OCI-LY1 (cell line): ENCODE results near the gene RRAS.
"Not testable (repeated sequence)": the region's sequence is repeated elsewhere in the genome, so short reads cannot be mapped to it uniquely, and the experiment has no call there.

Experiments used
- EZH2 ChIP-seq: fragments of 200-600 bp; sonication (generic), shearing (Covaris generic); IDR thresholded peaks from 2 replicates; pipeline ENCODE4 v1.8.0; 2017; ENCODE audit warnings: borderline replicate concordance, mixed run types, mild to moderate bottlenecking, antibody characterized with exemption, low read length, moderate library complexity, mixed read lengths
- TF ChIP-seq, protein P1 (sequence below): fragments of 200-600 bp; sonication (generic), shearing (Covaris generic); IDR thresholded peaks from 2 replicates; pipeline ENCODE4 v1.5.1; 2017; ENCODE audit warnings: mild to moderate bottlenecking, antibody characterized with exemption, low read length, moderate library complexity, mixed read lengths

DNA sequence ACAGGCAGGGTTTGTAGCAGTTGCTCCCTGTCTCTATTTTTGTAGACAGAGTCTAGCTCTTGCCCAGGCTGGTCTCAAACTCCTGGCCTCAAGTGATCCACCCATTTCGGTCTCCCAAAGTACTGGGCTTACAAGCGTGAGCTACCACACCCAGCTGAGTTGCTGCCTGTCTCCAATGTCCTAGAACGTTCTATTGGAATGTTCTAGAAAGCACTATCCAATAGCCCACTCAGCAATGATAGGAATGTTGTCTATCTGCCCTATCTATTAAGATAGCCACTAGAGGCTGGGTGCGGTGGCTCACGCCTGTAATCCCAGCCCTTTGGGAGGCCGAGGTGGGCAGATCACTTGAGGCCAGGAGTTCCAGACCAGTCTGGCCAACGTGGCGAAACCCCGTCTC, 6.7 kb downstream of the RRAS start:
- TF ChIP-seq, protein P1, sequence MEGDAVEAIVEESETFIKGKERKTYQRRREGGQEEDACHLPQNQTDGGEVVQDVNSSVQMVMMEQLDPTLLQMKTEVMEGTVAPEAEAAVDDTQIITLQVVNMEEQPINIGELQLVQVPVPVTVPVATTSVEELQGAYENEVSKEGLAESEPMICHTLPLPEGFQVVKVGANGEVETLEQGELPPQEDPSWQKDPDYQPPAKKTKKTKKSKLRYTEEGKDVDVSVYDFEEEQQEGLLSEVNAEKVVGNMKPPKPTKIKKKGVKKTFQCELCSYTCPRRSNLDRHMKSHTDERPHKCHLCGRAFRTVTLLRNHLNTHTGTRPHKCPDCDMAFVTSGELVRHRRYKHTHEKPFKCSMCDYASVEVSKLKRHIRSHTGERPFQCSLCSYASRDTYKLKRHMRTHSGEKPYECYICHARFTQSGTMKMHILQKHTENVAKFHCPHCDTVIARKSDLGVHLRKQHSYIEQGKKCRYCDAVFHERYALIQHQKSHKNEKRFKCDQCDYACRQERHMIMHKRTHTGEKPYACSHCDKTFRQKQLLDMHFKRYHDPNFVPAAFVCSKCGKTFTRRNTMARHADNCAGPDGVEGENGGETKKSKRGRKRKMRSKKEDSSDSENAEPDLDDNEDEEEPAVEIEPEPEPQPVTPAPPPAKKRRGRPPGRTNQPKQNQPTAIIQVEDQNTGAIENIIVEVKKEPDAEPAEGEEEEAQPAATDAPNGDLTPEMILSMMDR: not testable (repeated sequence)
- TF ChIP-seq EZH2: not testable (repeated sequence)
